HL-60 (cell line): ENCODE data around the gene KDELR3.
"Not testable (repeated sequence)": the region's sequence is repeated elsewhere in the genome, so short reads cannot be mapped to it uniquely, and the experiment has no call there.

Experiments
- GABPA ChIP-seq: IDR thresholded peaks from 2 replicates; pipeline ENCODE4 v1.6.1; 2012; ENCODE audit warnings: low read depth
- TF ChIP-seq, protein P1 (sequence below): IDR thresholded peaks from one replicate; pipeline ENCODE4 v1.5.1; 2011; ENCODE audit warnings: low read length, control low read depth, inconsistent platforms; ENCODE audit not compliant: insufficient read depth
- TF ChIP-seq, protein P2 (sequence below): IDR thresholded peaks from 2 replicates; pipeline ENCODE4 v1.6.1; 2012; ENCODE audit warnings: low read depth; ENCODE audit not compliant: insufficient replicate concordance

- TF ChIP-seq, protein P1, sequence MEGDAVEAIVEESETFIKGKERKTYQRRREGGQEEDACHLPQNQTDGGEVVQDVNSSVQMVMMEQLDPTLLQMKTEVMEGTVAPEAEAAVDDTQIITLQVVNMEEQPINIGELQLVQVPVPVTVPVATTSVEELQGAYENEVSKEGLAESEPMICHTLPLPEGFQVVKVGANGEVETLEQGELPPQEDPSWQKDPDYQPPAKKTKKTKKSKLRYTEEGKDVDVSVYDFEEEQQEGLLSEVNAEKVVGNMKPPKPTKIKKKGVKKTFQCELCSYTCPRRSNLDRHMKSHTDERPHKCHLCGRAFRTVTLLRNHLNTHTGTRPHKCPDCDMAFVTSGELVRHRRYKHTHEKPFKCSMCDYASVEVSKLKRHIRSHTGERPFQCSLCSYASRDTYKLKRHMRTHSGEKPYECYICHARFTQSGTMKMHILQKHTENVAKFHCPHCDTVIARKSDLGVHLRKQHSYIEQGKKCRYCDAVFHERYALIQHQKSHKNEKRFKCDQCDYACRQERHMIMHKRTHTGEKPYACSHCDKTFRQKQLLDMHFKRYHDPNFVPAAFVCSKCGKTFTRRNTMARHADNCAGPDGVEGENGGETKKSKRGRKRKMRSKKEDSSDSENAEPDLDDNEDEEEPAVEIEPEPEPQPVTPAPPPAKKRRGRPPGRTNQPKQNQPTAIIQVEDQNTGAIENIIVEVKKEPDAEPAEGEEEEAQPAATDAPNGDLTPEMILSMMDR: not testable (repeated sequence)
- TF ChIP-seq, protein P2, sequence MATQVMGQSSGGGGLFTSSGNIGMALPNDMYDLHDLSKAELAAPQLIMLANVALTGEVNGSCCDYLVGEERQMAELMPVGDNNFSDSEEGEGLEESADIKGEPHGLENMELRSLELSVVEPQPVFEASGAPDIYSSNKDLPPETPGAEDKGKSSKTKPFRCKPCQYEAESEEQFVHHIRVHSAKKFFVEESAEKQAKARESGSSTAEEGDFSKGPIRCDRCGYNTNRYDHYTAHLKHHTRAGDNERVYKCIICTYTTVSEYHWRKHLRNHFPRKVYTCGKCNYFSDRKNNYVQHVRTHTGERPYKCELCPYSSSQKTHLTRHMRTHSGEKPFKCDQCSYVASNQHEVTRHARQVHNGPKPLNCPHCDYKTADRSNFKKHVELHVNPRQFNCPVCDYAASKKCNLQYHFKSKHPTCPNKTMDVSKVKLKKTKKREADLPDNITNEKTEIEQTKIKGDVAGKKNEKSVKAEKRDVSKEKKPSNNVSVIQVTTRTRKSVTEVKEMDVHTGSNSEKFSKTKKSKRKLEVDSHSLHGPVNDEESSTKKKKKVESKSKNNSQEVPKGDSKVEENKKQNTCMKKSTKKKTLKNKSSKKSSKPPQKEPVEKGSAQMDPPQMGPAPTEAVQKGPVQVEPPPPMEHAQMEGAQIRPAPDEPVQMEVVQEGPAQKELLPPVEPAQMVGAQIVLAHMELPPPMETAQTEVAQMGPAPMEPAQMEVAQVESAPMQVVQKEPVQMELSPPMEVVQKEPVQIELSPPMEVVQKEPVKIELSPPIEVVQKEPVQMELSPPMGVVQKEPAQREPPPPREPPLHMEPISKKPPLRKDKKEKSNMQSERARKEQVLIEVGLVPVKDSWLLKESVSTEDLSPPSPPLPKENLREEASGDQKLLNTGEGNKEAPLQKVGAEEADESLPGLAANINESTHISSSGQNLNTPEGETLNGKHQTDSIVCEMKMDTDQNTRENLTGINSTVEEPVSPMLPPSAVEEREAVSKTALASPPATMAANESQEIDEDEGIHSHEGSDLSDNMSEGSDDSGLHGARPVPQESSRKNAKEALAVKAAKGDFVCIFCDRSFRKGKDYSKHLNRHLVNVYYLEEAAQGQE: not testable (repeated sequence)
- not testable (repeated sequence) for TF ChIP-seq GABPA
These were observed 2.3 kb downstream of the KDELR3 start for GRCh38 chr22:38470179-38470578.
